Right ventricle myocardium superior (tissue), 1 donor: Measurements from ENCODE around the gene H1-8. TPM values are rescaled to one million over a fixed set of nuclear protein-coding genes. Genes with fewer than 3 reads are reported as not detected.
"Not testable (repeated sequence)": the region's sequence is repeated elsewhere in the genome, so short reads cannot be mapped to it uniquely, and the experiment has no call there.

Experiments
- ATAC-seq: fragments of 200-7000 bp; cut with Tn5 transposase; one replicate; pipeline ENCODE4 v1.9.1; 2020; ENCODE audit warnings: mild to moderate bottlenecking; ENCODE audit not compliant: poor library complexity
- DNase-seq: peaks from one replicate; pipeline ENCODE4 v3.0.0-alpha.2; 2020
- intact Hi-C: fragments of 100-400 bp; cut with DNase I; formaldehyde crosslinking; loops from one replicate; pipeline ENCODE4 v1.11.2; 2022
- long read RNA-seq: library from polyadenylated mRNA; unstranded; transcript quantifications from one replicate; pipeline ENCODE4 v2.0.0, GENCODE V29; 2021
- total RNA-seq: library from RNA; stranded (reverse); fragmentation: NEBNext Ultra II Directional; extraction: Animal tissue kit (Norgen Biotek cat#: 25700); gene quantifications from one replicate; pipeline ENCODE4 v1.2.1, GENCODE V29; 2021
- donor health status: DM: no; HTN: yes; CAD: no; lungs with severe emphysema.

The H1-8 gene, protein sequence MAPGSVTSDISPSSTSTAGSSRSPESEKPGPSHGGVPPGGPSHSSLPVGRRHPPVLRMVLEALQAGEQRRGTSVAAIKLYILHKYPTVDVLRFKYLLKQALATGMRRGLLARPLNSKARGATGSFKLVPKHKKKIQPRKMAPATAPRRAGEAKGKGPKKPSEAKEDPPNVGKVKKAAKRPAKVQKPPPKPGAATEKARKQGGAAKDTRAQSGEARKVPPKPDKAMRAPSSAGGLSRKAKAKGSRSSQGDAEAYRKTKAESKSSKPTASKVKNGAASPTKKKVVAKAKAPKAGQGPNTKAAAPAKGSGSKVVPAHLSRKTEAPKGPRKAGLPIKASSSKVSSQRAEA
- not detected for total RNA-seq
- long read RNA-seq = 0 reads

DNA sequence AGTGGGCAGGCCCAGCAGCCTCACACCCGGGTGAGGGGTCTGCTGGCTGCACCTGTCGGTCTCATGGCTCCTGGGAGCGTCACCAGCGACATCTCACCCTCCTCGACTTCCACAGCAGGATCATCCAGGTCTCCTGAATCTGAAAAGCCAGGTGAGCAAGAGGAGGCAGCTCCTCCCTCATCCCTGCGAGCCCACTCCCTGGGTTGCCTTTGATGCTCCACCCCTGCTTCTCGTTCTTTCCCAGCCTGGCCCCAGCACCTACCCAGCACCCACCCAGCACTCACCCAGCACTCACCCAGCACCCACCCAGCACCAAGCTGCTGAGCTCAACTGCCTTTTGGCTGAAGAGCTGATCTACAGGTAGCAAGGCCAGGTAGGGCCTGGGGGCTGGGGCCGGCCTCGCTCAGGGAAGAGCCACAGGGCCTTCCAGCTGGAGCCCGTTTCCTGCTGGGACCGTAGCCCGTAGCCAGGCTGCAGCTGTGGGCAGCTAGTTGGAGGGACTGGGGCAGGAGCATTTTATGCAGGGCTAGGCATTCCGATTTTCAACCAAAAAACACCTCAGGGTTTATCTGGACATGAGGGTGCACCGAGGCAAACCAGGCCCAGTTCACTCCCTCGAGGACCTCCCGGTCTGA is at the start of gene H1-8:
H1-8 (plus strand) TSS at position 20 of the 635 bp plus-strand sequence; CDS start at position 64, 44 bp downstream.
- DNase-seq (no peak), ATAC-seq (no peak)
- intact Hi-C loops = no loop called here

DNA sequence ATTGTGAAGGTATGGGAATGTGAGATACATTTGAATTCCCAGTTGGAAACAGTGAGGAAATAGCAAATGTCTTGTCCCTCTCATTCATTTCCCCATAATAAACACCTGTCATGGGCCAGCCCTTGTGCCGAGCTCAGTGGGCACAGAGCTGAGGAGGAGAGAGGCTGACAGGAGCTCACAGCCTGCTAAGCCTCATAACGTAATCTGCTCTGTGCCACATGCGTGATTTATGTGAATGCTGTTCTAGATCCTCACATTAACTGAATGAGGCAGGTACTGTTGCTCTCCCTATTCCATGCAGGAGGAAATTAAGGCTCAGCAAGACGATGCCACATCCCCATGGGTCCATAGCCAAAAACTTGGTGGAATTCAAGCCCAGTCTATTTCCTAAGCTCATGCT is 49.8 kb upstream of the H1-8 start:
- DNase-seq (no peak), ATAC-seq (no peak)
- intact Hi-C loops = loop anchor here (5.0 kb wide), 2 partner anchors 104 to 334 kb away; no protein-coding TSS in a partner anchor

DNA sequence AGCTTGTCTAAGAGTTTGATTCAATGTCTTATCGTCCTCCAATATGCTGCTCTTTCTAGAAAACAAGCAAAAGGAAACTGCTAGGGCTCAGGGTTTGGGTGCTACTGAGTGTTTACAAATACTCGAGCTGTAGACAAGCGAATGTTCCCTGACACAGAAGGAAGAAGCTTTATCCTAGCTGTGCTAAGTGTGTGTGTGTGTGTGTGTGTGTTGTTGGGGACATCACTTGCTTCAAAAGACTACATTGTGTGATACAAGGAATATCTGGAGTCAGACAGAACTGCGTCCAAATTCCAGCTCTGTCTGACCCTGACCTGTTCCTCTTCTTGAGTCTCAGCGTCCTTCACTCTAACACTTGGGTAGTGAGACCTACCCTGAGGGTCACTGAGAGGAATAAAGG is 48.5 kb upstream of the H1-8 start:
- not testable (repeated sequence) for ATAC-seq

DNA sequence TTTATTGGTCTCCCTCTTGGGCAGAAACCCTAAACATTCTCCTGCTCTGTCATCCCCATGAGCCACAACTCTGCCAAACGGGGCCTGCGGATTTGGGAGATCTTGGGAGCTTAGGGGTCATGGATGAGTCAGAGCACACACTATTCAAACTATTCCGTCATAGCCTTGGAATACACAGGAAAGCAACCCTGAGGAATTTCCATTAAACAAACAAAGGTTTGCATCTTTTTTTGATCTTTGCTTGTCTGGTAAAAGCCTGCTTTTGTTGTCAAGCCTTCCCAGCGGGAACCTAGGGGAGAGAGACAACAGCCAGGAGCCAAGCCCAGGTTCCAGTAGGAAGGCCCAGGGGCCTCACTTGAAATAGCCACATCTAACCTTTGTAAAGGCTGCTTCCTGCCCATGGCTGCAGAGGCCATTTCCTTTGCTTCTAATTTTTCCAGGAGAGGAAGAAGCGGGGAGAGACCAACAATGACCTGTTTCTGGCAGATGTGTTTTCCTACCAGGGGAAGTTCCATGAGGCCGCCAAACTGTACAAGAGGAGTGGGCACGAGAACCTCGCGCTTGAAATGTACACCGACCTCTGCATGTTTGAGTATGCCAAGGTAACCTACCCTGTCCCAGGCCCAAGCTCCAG is 47.9 kb upstream of the H1-8 start:
- DNase-seq, ATAC-seq, intact Hi-C loops: not testable (repeated sequence)

More for the DNA sequence above, 48.5 kb upstream of the H1-8 start:
- intact Hi-C loops = loop anchor here (5.0 kb wide), 2 partner anchors 103 to 333 kb away; no protein-coding TSS in a partner anchor
- DNase-seq = not testable (repeated sequence)

DNA sequence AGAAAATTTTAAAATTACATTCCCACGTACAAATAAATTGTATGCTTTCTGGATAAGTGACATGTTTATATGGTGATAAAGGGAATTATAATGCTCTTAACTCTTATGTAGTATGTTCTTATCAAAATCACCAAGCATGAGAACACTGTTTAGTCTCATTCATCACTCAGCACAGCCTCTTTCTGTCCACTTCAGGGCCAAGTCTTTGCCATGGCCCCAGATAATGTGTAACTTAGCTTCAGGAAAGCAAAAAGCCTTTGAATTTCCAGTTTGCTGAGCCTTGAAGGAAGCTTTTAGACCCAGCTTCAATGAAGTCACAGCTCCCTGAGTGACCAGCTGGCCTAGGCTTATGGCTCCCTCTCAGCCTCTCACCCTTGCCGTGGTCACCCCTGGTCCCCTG is 45.1 kb upstream of the H1-8 start:
- peak; percentile 67 for ATAC-seq
- intact Hi-C loops, DNase-seq: not testable (repeated sequence)

DNA sequence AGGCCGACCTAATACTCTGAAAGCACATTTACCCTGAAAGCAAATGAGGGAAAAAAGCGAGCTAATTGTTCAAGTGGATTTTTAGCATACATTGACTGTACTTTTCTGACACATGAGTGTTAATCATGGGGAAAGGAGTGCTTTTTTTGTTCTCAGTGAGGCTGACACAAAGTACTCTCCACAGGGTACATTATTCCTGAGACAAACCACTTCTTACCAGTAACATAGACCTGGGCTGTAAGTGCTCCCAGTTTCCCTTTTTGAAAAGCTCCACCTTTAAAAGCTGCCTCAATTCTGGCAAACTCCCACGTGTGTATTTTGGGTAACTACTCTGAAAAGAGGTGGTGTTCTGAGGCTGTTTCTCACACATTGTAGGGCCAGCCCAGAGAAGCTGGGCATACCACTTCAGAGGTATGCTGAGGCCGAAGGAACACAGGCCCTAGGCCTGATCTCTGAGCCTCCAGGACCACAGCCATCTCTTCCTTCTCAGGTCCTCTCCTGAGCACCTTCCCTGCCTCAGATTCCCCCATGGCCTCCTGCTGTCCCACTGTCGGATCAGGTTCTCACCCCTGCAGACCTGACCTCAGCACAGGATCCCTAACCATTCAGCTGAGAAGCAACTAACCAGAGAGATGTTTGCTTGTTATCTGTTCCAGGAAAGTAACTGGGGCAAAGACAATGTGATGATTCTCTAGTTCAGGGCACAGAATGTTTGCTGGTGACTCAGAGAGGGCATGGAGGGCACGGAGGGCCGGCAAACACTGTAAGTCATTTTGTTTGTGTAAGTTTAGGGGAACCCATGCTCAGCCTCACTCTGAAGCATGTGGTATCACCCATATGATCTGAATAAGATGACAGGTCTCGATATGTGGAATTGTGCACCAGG is 44.1 kb upstream of the H1-8 start:
- DNase-seq = peak; percentile 10
- intact Hi-C loops, ATAC-seq: not testable (repeated sequence)

DNA sequence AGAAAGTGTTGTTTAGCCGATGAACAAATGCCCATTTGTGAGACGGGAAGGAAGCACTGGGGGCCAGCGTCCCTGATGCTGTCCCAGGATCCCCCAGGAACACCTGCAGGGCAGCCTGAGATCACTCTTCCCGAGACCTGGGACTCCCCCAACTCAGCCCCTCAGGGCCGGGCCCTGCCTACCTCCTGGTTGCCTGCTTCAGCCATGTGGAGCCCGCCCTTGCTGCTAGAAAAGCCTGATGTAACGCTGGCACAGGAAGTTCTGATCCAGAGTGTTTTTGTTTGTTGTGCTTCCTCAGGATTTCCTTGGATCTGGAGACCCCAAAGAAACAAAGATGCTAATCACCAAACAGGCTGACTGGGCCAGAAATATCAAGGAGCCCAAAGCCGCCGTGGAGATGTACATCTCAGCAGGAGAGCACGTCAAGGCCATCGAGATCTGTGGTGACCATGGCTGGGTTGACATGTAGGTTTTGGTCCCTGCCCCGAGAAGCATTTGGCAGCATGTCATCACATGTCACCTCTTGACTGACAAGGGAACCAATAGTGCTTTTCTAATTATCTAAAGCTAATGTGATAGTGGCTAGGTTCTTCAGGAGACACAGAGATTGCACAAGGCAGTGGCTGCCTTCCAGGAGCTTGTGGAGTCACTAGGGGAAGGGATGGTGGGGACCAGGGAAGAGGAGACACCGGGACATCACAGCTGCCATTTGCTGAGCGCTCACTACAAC is 43.2 kb upstream of the H1-8 start:
- DNase-seq (peak; percentile 69), ATAC-seq (peak; percentile 16)
- intact Hi-C loops = not testable (repeated sequence)

DNA sequence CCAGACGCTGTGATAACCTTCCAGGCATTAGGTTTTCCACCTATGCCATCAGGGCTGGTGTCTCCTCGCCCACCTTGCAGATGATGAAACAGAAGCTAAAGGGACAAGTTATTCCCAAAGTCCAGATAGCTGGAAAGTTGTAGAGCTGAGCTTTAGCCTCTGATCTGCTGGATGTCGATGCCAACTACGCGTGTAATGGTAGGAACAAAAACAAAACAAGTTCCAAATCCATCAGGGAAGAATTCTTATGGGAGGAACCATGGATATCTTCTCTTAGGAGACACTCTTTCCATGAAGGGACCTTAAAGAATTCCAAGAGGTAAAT is 42.7 kb upstream of the H1-8 start:
- intact Hi-C loops = no loop called here
- ATAC-seq (no peak), DNase-seq (no peak)

DNA sequence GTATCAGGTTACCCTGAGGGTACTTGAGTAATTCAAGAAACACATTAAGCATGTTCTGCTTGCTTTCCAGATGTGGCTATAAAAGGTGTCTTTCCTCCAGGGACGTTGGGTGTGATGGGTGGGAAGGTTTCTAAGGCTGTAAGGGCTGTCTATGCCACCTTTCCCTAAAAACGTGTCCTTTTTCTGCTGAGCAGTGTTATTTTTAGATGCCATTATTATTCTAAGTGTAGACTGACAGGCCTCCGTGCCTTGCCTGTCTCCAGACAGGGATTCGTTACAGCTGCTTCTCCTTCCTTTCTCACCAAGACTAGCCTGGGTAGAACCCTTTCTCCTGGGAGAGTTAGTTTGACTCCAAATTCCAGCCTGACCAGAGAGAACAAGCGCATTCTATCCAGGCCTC is 41.3 kb upstream of the H1-8 start:
- ATAC-seq (no peak), DNase-seq (no peak)
- intact Hi-C loops = no loop called here

DNA sequence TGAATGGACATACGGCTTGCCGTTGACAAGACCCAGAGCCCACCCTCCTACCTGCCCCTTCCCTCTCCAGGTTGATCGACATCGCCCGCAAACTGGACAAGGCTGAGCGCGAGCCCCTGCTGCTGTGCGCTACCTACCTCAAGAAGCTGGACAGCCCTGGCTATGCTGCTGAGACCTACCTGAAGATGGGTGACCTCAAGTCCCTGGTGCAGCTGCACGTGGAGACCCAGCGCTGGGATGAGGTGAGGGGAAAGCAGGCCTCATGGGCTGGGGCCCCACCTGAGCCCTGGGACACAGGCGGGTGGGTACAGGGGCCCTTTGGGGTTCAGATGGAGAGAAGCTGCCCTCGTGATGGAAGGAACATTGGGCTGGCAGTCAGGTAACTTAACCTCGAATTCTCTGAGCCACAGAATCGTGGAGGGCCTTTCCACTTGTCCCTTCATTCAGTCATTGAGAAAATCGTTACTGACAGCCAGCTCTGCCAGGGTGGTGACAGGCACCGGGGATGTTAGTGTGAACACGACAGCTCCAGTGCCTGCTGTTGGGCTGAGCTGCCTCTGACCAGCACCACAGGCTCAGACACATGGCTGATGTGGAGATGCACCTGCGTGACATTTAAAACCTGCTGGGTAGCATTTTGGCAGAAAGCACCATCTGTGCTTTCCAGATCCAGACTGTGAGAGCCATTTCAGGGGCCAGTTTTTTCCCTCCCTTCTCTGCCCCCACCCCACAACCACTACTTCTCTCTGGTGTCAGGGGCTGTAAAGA is 40.1 kb upstream of the H1-8 start:
- ATAC-seq (peak; percentile 63), DNase-seq (peak; percentile 61)
- intact Hi-C loops = no loop called here

DNA sequence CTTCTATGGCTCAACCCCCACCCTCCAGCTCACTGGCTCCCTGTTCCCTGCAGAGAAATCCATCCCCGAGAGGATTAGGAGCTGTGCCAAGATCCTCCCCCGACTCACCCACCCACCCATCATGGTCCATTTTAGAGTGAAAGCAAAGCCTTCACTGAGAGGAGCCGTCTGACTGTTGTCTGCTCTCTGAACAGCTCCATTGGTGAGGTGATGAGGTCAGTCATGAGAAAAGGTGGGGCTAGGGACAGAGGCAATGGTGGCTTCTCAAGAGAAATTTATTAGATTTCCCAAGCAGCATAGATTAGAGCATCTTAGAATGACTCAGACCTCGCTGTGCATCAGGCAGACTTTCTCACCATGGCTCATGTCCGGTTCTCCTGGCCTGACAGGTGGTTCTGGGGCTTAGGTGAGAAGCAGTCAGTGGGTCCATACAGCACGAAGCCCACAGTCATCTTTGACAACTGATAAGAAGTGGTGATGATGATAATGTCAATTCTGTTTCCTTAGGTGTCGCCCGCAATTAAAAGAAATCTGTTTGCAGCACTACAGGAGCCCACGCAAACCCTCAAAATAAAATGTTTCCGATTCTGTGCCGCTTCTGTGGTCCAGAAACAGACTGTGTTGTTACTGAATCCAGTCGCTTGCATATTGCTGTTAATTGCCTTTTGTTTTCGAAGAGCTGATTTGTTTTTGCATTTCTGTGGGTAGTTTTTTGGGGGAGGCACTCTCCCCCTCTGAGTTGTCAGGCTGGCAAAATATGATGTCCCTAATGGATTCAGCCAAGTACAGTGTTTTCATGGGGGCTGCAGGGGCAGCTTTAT is 39.3 kb upstream of the H1-8 start:
- intact Hi-C loops = no loop called here
- ATAC-seq (no peak), DNase-seq (no peak)

DNA sequence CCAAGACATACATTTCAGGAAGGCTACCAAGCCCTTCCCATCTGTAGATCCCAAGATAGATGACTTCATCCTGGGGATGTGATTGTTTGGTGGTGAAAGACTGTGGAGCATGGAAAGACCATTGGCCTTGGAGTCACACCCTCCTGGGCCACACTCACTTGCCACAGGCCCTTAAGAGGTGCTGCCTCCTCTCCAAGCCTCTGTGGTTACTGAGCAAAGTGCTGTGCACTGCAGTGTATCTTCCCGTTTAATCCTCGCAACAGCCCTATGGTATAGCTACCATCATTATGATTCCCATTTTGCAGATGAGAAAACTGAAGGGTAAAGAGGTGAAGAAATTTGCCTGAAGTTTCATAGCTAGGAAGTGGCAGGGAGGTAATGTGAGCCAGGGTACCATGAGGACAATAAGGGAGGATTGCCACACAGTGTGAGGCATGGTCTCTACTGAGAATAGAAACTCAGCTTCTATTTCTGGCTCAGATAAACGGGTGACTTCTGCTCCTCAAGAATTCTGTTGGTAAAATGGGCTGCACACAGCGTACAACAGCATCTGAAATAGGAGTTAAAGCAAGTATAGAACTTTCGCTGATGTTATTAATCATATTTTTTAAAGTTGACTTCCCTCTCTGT is 38.4 kb upstream of the H1-8 start:
- DNase-seq = no peak
- peak; percentile 69 for ATAC-seq
- intact Hi-C loops = no loop called here

DNA sequence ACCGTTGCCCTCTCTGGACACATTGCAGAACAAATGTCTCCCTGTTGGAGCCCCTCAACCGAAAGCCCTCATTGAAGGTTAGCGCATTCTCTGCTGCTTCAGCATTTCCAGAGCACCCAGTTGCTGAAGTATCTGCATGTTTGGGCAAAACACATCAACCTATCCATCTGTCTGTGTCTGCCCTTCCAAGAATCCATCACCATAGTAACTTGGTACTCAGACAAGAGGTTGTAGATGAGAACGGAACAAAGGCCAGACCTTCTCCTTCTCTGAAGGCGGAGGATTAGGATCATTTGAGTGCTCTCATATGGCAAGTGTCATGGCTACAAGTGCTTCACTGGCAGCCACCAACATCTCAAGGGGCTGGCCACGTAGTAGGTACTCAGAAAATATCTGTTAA is 37.6 kb upstream of the H1-8 start:
- intact Hi-C loops = no loop called here
- no peak for DNase-seq
- ATAC-seq = no peak

DNA sequence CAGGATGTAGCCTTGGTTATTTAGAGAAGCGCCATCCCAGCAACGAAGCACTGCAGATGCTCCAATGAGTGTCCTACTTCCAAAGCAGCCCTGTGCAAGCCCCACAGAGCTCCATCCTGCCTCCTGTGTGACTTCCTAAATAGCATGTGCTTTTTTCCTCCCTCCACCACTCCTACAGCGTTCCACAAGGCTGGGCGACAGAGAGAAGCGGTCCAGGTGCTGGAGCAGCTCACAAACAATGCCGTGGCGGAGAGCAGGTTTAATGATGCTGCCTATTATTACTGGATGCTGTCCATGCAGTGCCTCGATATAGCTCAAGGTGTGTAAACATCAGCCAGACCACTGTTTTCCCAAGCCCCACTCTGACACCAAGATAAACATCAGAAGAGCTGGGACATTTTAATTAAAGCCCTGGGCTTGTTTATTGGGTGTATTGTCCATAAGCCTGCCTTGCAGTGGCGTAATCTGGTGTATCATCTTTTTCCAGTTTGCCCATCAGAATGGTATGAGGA is 36.7 kb upstream of the H1-8 start:
- ATAC-seq (no peak), DNase-seq (no peak)
- intact Hi-C loops = no loop called here

DNA sequence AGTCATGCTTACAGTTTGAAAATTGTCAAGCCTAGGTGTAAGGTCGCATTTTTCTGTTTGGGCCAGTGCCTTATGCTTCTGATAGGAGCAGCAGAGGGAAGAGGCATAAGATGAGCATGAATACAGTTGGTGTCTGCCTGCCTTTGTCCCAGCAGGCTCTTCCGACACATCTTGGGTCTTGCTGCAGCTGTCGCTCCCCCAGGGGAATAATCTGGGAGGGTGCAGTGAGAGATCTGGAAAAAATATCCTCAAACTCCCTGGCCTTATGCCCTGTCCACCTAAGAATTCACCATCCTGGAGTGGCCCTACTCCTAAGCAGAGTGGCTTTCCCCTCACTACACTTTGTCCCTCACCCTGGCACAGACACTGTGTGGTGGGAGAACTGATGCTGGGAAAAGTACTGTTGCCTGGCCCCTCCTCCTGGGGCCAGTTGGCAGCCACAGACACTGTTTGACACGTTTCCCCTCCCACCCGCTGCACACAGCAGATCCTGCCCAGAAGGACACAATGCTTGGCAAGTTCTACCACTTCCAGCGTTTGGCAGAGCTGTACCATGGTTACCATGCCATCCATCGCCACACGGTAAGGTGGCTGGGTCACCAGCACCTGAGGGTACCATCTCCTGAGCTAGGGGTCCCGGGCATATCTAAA is 35.7 kb upstream of the H1-8 start:
- DNase-seq (peak; percentile 67), ATAC-seq (peak; percentile 71)
- intact Hi-C loops = no loop called here

DNA sequence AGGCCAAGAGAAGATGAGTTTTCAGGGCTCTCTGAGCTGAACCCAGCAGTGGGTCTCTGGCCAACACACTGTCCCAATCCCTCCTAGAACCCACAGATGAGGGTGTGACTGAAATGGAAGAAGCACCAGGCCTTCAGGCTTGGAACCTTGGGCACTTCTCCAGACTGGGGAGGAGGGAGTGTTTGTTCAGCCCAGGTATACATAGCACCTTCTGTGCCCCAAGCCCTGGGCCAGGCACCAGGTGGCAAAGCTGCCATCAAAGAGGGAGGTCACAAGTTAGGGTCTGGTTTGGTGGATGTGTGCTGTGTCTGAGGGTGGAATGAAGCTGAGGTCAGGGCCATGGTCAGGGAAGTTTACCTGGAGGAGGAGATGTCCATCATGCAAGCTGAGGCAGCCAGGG is 30.4 kb upstream of the H1-8 start:
- no peak for DNase-seq
- intact Hi-C loops = no loop called here

More for the DNA sequence above, 30.4 kb upstream of the H1-8 start:
- no peak for ATAC-seq
